K562 (cell line): ENCODE results near the gene VASH1. TPM values are rescaled to one million over a fixed set of nuclear protein-coding genes. Genes with fewer than 3 reads are reported as not detected.

Experiments
- ATAC-seq: fragments of 200-7000 bp; cut with Tn5 transposase; 3 replicates; pipeline ENCODE4 v1.9.1; 2020; ENCODE audit warnings: moderate library complexity
- BruUV-seq: library from RNA; stranded (reverse); fragments of 400-500 nt; replicated peaks from 2 replicates; lab custom pipeline; 2021; lab: Mats Ljungman, UMichigan
- CTCF ChIA-PET: fragments of 300-600 bp; formaldehyde crosslinking; extraction: SDS; loops from one replicate; lab custom pipeline; 2021; ENCODE audit warnings: low intra/inter-chr PET ratio; lab: Yijun Ruan, JAX
- POLR2A ChIA-PET: fragments of 300-600, 350-650 bp; sonication (Branson Sonifier 250); formaldehyde crosslinking; extraction: SDS; loops from one replicate; lab custom pipeline; 2021; ENCODE audit warnings: antibody characterized with exemption, inconsistent platforms; lab: Yijun Ruan, JAX
- DNase-seq, 4 experiments: peaks; one replicate each; pipeline versions ENCODE4 v3.0.0 to v3.0.0-alpha.2; 2011 to 2018; ENCODE audit warnings: low spot score in 3 of 4, mixed read lengths in 3 of 4; ENCODE audit errors: extremely low read depth in 1 of 4
- FAIRE-seq: peaks from 2 replicates; lab custom pipeline; 2011; peaks lifted over from hg19 to GRCh38; lab: Jason Lieb, UNC
- H2AFZ ChIP-seq: 2 replicates; pipeline ENCODE4 v1.6.0; 2011; ENCODE audit warnings: low read depth, low read length, control low read depth, inconsistent platforms
- H3K27ac ChIP-seq: fragments of 200-600 bp; 3 replicates; pipeline ENCODE4 v1.8.0; 2011; ENCODE audit warnings: low read depth, mild to moderate bottlenecking, control low read depth, inconsistent platforms, low read length, moderate library complexity, mixed read lengths; ENCODE audit errors: extremely low read depth
- H3K27me3 ChIP-seq, 2 experiments: fragments of 300-600 bp in 1 of 2; 2 replicates in 1 of 2; 3 replicates in 1 of 2; pipeline versions ENCODE4 v1.6.0 to v1.8.0; 2011; ENCODE audit warnings: inconsistent platforms in 2 of 2, low read length in 2 of 2, mild to moderate bottlenecking in 1 of 2, mixed read lengths in 1 of 2, moderate library complexity in 1 of 2; ENCODE audit not compliant: control insufficient read depth in 2 of 2, insufficient read depth in 2 of 2
- H3K36me3 ChIP-seq: fragments of 300-600 bp; 3 replicates; pipeline ENCODE4 v1.8.0; 2011; ENCODE audit warnings: mild to moderate bottlenecking, low read length, inconsistent platforms; ENCODE audit not compliant: control insufficient read depth, insufficient read depth
- H3K4me1 ChIP-seq, 2 experiments: fragments of 200-600 bp in 1 of 2; replicated peaks in 1 of 2; 2 replicates in 1 of 2; 3 replicates in 1 of 2; pipeline versions ENCODE4 v1.5.1 to v1.8.0; 2011; ENCODE audit warnings: inconsistent platforms in 2 of 2, low read length in 2 of 2, mild to moderate bottlenecking in 1 of 2, mixed read lengths in 1 of 2, moderate library complexity in 1 of 2; ENCODE audit not compliant: control insufficient read depth in 2 of 2, insufficient read depth in 2 of 2
- H3K4me2 ChIP-seq: 2 replicates; pipeline ENCODE4 v1.6.1; 2011; ENCODE audit warnings: low read length, control low read depth, inconsistent platforms, mixed read lengths; ENCODE audit not compliant: insufficient read depth
- H3K4me3 ChIP-seq: fragments of 200-600 bp; sonication (generic), shearing (Covaris generic); 2 replicates; pipeline ENCODE4 v1.5.1; 2016; ENCODE audit warnings: control low read depth, inconsistent platforms
- H3K79me2 ChIP-seq: fragments of 200-600 bp; 3 replicates; pipeline ENCODE4 v1.8.0; 2011; ENCODE audit warnings: low read length, inconsistent platforms; ENCODE audit not compliant: control insufficient read depth, insufficient read depth
- H3K9ac ChIP-seq, 2 experiments: 2 replicates each; pipeline versions ENCODE4 v1.6.0 to v1.6.1; 2011; ENCODE audit warnings: low read depth in 2 of 2, low read length in 2 of 2, control low read depth in 1 of 2, inconsistent platforms in 1 of 2, mild to moderate bottlenecking in 1 of 2, mixed read lengths in 1 of 2; ENCODE audit not compliant: insufficient read depth in 1 of 2
- H3K9me1 ChIP-seq: one replicate; pipeline ENCODE4 v1.6.0; 2011; ENCODE audit warnings: inconsistent platforms, mild to moderate bottlenecking, low read length, moderate library complexity; ENCODE audit not compliant: control insufficient read depth, insufficient read depth
- H3K9me3 ChIP-seq: replicated peaks from 2 replicates; pipeline ENCODE4 v1.5.1; 2011; ENCODE audit warnings: low read depth, low read length, inconsistent platforms; ENCODE audit not compliant: control insufficient read depth, insufficient read depth
- H4K20me1 ChIP-seq: replicated peaks from 2 replicates; pipeline ENCODE4 v1.6.1; 2011; ENCODE audit warnings: low read length, inconsistent platforms, mixed read lengths; ENCODE audit not compliant: control insufficient read depth, insufficient read depth
- CCAR2 ChIP-seq: fragments of 200-400 bp; formaldehyde crosslinking; IDR thresholded peaks from 2 replicates; pipeline ENCODE4 v1.6.1; 2017; ENCODE audit warnings: mild to moderate bottlenecking, low read depth, low read length
- CHD1 ChIP-seq: fragments of 200-600 bp; sonication (generic); IDR thresholded peaks from one replicate; pipeline ENCODE4 v1.6.1; 2012; ENCODE audit warnings: mild to moderate bottlenecking, moderate library complexity, low read length, inconsistent platforms
- ETV5 ChIP-seq: sonication (generic); formaldehyde crosslinking; IDR thresholded peaks from 2 replicates; pipeline ENCODE4 v1.4.0; 2020; ENCODE audit warnings: low read depth, mild to moderate bottlenecking, missing genetic modification reagents
- FOSL1 ChIP-seq: fragments of 200-800 bp; sonication (Bioruptor generic); conservative IDR thresholded peaks from 2 replicates; pipeline ENCODE4 v1.6.1; 2016; ENCODE audit warnings: missing genetic modification characterization, missing compliant biosample characterization
- FOXA3 ChIP-seq, 2 experiments: fragments of 450-650 bp in 1 of 2; sonication (generic) in 1 of 2; formaldehyde crosslinking; IDR thresholded peaks in 1 of 2; conservative IDR thresholded peaks in 1 of 2; 2 replicates each; pipeline versions ENCODE4 v1.4.0 to v1.8.0; 2020 to 2022; ENCODE audit warnings: mild to moderate bottlenecking in 2 of 2, missing genetic modification reagents in 1 of 2
- GATA2 ChIP-seq: sonication (generic); formaldehyde crosslinking; IDR thresholded peaks from 2 replicates; pipeline ENCODE4 v1.4.0; 2020; ENCODE audit warnings: mild to moderate bottlenecking, missing genetic modification reagents
- KAT7 ChIP-seq: sonication (generic); formaldehyde crosslinking; IDR thresholded peaks from 2 replicates; pipeline ENCODE4 v1.8.0; 2022; ENCODE audit warnings: missing genetic modification reagents, mild to moderate bottlenecking, borderline replicate concordance
- MIER1 ChIP-seq: fragments of 450-650 bp; IDR thresholded peaks from 2 replicates; pipeline ENCODE4 v1.6.1; 2016; ENCODE audit warnings: antibody characterized with exemption, mild to moderate bottlenecking, low read depth
- SIRT6 ChIP-seq: IDR thresholded peaks from one replicate; pipeline ENCODE4 v1.6.1; 2012; ENCODE audit warnings: low read depth, mild to moderate bottlenecking, control low read depth, inconsistent platforms, low read length, moderate library complexity
- SUPT5H ChIP-seq: fragments of 450-650 bp; IDR thresholded peaks from 2 replicates; pipeline ENCODE4 v1.6.1; 2016
- TAF15 ChIP-seq: fragments of 200-400 bp; formaldehyde crosslinking; IDR thresholded peaks from 2 replicates; pipeline ENCODE4 v1.6.1; 2017; ENCODE audit warnings: mild to moderate bottlenecking, low read depth, low read length, moderate library complexity
- ZBTB43 ChIP-seq: sonication (generic); formaldehyde crosslinking; IDR thresholded peaks from 2 replicates; pipeline ENCODE4 v1.8.0; 2023; ENCODE audit warnings: mild to moderate bottlenecking, missing genetic modification reagents
- ZNF263 ChIP-seq: sonication (generic); formaldehyde crosslinking; IDR thresholded peaks from 2 replicates; pipeline ENCODE4 v1.8.0; 2022; ENCODE audit warnings: mild to moderate bottlenecking, missing genetic modification reagents, borderline replicate concordance
- WGBS: fragments of 100-300 bp; shearing (Covaris generic); methylation state at CpG from one replicate; pipeline ENCODE4 v1.1.6; 2016; ENCODE audit warnings: low coverage, mixed read lengths; ENCODE audit not compliant: insufficient coverage; ENCODE audit errors: missing lambda C conversion rate; 5-methylcytosine and 5-hydroxymethylcytosine counted together
- in situ Hi-C: fragments of 300-500 bp; cut with MboI; formaldehyde crosslinking; loops from 4 replicates; pipeline ENCODE4 v1.15.0; 2018; ENCODE audit warnings: inconsistent platforms, mixed read lengths
- intact Hi-C: fragments of 100-400 bp; cut with micrococcal nuclease; formaldehyde crosslinking; loops from 2 replicates; pipeline ENCODE4 v1.14.2; 2022
- polyA plus RNA-seq, 8 experiments: library from polyadenylated mRNA; depleted of rRNA in 4 of 8; stranded (reverse) in 5 of 8; unstranded in 3 of 8; fragments of >200 nt; fragmentation: Nextera tagmentation in 2 of 8; fragmentation: Illumina TruSeq in 1 of 8; extraction: Ambion mirVana in 2 of 8; extraction: Trizol in 1 of 8; gene quantifications; 2 replicates each; pipeline versions ENCODE4 v1.2.1 to v1.2.3, GENCODE V29; 2011 to 2014; ENCODE audit warnings: inconsistent platforms in 1 of 8, missing spikeins in 1 of 8
- total RNA-seq, 7 experiments: library from RNA; depleted of rRNA in 6 of 7; stranded (reverse); fragments of >200 nt in 6 of 7; fragmentation: Illumina TruSeq in 2 of 7; extraction: Trizol in 2 of 7; gene quantifications; 2 replicates each; pipeline versions ENCODE4 v1.2.1 to v1.2.3, GENCODE V29; 2011 to 2021; ENCODE audit warnings: low replicate concordance in 1 of 7
- TF ChIP-seq, protein P1 (sequence below): IDR thresholded peaks from 3 replicates; pipeline ENCODE4 v1.6.1; 2011; ENCODE audit warnings: borderline replicate concordance, mild to moderate bottlenecking, moderate library complexity; ENCODE audit not compliant: insufficient read length; ENCODE audit errors: extremely low read depth
- TF ChIP-seq, protein P2 (sequence below): sonication (generic); formaldehyde crosslinking; IDR thresholded peaks from 2 replicates; pipeline ENCODE4 v1.9.0; 2022; ENCODE audit warnings: mild to moderate bottlenecking, missing genetic modification reagents

Gene VASH1
- total and polyA plus RNA-seq, 9 of the 15 experiments (the other 6 are each of a cell fraction or from before 2014, with no cell fraction given): 0.01 to 0.43 (median 0.13) TPM; not detected in 1

DNA sequence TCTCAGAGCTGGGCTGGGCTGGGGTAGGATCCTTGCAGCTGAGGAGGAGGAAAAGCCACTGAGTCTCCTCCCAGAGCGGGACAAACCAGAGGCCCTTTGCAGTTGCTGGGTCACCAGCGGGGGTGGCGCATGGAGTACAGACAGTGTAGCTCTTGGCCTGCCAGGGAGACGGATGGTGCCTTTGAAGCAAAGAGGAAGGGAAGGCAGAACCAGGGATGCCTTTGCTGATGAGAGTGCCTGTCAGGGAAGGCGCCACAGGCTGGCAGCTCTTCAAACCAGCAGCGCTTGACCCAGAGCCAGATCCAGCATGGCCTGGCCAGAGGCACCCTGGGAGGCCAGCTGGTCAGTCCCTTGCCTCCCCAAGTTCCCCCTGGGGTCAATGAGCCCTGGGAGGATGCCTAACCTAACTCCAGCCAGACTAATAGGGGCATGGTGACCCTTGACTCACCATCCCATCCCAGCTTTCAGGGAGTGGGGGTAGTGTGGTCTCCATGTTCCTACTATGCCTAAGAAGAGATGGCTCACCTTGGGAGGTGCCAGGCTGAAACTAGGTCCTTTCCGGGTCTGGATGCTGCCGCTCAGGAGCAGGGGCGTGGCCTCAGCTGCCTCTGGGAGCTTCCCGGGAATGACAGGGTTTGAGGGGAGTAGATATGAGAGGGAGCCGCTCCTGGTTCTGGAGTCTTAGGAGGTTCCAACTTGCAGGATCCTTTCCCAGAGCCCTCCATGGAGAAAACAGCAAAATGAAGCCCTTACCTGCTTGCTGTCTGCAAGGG lies 19.8 kb downstream of the VASH1 start (continued):
- no peak for TF ChIP-seq ZBTB43 (CRISPR knock-in tag)
- no peak for TF ChIP-seq ZNF263 (CRISPR knock-in tag)
- no peak for TF ChIP-seq KAT7
- no peak for TF ChIP-seq SIRT6

DNA sequence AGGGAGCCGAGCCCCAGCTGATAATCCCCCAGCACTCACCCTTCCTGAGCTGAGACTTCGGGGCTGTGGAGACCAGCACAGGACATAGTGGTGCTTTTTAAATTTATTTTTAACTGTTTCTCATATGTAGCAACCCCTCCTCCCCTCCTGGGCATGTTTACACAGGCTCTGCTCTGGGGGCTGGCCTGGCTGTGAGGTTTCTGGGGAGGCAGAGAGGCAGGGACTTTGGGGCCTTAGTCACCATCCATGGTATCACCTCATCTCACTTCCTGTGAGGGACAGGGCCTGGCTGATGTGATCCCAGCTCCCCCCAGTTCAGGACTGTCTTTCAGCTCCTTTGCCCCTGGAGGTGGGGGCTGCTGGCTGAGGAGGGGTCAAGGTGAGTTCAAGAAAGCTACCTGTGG lies 20.4 kb downstream of the VASH1 start:
- Histone ChIP-seq H3K9me1 (no peaks in the 10 kb centered on the region), H3K9me3 (no peaks in the 10 kb centered on the region), H3K79me2 (no peaks in the 10 kb centered on the region), H2AFZ (no peak overlapping the region), H3K36me3 (peaks cover 12% of the 10 kb centered on the region; the same call in 2 of the 3 replicates), H3K27me3 (no peaks in the 10 kb centered on the region), H3K9ac (no peak overlapping the region; a peak in 1 of 4 replicates), H3K4me1 (peaks cover 11 to 14% of the 10 kb centered on the region in 2 experiments), H3K4me3 (no peak overlapping the region), H3K27ac (no peak overlapping the region), H4K20me1 (no peaks in the 10 kb centered on the region), H3K4me2 (no peak overlapping the region)
- no TSS peak for BruUV-seq
- ATAC-seq (peak; percentile 15; the same call in 2 of the 3 replicates), DNase-seq (peak in 2 of 4 experiments; percentile 50), FAIRE-seq (peak; percentile 58)
- in situ Hi-C loops: loop anchor here (5.0 kb wide), 1 partner anchor 69 kb away; no protein-coding TSS in a partner anchor
- intact Hi-C loops: no loop called here
- CTCF ChIA-PET: no interaction called here
- no CpG with 5 or more reads among the region's 2 CpGs for WGBS
- POLR2A ChIA-PET: interaction anchor here (0.6 to 1.0 kb wide), 4 partner anchors 10 to 1092 kb away, joined by 3 to 5 read pairs (median 4); no protein-coding TSS in a partner anchor
- TF ChIP-seq FOXA3 (CRISPR knock-in tag; conservative IDR thresholded peaks at IDR 0.05 in 1 of 2, IDR thresholded peaks at IDR 0.05 in 1 of 2) (peak; percentile 61 to 80; a peak in 3 of 4 replicates), SUPT5H (no peak), CCAR2 (no peak), ETV5 (CRISPR knock-in tag) (0 out of 2 replicates have a peak, but pooled peaks have one; percentile 36), CHD1 (no peak), MIER1 (no peak), FOSL1 (tag) (peak; percentile 37; the same call in 1 of the 2 replicates), TAF15 (no peak), GATA2 (CRISPR knock-in tag) (0 out of 2 replicates have a peak, but pooled peaks have one; percentile 49)
- TF ChIP-seq, protein P1, sequence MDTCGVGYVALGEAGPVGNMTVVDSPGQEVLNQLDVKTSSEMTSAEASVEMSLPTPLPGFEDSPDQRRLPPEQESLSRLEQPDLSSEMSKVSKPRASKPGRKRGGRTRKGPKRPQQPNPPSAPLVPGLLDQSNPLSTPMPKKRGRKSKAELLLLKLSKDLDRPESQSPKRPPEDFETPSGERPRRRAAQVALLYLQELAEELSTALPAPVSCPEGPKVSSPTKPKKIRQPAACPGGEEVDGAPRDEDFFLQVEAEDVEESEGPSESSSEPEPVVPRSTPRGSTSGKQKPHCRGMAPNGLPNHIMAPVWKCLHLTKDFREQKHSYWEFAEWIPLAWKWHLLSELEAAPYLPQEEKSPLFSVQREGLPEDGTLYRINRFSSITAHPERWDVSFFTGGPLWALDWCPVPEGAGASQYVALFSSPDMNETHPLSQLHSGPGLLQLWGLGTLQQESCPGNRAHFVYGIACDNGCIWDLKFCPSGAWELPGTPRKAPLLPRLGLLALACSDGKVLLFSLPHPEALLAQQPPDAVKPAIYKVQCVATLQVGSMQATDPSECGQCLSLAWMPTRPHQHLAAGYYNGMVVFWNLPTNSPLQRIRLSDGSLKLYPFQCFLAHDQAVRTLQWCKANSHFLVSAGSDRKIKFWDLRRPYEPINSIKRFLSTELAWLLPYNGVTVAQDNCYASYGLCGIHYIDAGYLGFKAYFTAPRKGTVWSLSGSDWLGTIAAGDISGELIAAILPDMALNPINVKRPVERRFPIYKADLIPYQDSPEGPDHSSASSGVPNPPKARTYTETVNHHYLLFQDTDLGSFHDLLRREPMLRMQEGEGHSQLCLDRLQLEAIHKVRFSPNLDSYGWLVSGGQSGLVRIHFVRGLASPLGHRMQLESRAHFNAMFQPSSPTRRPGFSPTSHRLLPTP: no peak
- TF ChIP-seq, protein P2, sequence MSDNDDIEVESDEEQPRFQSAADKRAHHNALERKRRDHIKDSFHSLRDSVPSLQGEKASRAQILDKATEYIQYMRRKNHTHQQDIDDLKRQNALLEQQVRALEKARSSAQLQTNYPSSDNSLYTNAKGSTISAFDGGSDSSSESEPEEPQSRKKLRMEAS (CRISPR knock-in tag): no peak
